COLO668 (cell line): ENCODE results near the gene EPS8L3.

Experiments used
- DNase-seq: peaks from one replicate; lab custom pipeline; 2025; ENCODE audit not compliant: unreplicated experiment; lab: John Stamatoyannopoulos, UW

EPS8L3 gene

DNA sequence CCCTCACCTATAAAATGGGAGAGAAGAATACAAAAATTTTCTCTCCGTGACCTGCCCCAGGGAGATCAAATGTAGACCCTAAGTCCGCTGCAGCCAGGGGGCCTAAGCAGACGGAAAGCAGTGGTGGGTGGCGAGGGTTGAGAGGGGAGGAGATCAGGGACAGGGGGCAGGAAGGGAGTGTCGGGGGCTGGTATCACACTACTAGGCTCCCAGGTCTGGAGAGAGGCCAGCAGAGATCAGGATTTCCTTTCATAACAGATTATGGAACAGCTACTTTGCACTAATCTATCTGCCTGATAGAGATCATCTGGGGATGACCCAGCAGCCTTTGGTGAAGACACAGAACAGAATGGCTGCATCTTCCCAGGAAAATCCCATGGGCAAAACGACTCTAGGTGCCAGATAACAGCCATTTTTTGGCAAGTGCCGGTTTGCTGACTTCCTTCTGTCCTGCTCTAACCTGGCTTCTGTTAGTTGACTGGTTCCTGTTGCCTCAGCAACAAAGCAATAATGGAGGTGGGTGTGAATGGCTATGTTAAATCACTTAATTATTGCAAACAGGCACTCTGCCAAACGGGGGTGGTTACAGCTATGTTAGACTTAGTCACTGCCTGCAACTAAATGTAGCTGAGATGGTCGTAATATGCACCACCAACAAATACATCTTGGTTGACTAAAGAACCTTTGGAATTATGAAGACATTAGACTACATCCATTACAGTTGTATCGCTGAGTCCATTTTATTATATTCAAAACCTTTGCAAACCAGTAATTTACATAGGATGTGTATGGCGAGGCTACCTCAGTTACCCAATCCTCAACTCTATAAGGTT lies 30.0 kb upstream of the EPS8L3 start:
- DNase-seq, result peak; percentile 52

DNA sequence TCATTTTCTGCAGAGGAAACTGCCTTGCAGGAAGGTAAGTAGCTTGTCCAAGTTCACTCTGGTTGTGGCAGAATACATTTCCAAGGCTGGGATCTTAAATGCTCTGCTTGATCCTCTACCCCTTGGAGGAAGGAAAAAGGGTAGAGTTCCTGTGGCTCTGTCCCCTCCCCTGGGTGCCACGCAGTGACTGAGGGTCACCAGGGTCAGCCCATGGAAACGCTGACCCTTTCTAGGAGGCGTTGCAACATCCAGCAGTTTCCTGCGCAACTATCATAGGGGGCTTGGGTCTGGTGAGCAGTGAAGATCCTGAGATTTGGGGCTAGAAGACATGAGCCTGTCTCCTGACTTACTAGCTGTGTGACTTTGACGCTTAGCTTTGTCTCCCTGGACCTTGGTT lies 29.4 kb upstream of the EPS8L3 start:
- no peak for DNase-seq

DNA sequence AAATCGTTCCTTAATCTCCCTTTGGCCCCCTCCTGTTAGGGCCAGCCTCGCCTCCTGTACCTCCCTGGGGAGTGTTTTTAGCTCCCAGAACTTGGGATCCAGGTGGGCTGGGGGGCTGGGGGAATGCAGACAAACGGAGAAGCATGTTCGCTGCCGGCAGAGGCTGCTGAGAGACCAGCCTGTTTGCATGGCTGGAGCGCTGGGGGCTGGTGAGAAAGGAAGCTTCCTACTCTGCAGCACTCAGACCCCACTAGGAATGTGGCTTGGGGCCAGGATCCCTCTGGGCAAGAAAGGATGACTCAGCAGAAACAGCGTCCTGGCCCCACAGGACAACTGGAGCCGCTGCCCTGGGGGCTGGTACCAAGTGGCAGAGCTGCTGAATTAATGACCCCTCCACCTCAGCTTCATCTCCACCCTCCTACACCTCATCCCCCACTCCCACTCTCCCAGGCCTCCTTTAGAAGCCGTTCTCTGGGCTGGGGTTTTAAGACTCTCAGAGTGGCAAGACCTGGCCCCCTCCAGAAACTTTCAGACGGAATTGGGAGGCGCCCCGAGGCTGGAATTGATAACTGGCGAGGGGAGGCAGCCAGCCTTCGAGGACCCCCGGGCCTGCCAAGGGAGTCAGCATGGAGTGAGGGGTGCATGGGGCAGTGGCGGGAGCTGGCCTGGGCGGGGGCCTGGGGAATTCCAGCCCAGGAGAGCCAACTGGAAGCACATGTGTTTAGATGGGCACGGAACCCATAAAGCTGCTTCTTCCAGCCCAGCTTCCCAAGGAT lies 28.5 kb upstream of the EPS8L3 start:
- DNase-seq, result peak; percentile 30

DNA sequence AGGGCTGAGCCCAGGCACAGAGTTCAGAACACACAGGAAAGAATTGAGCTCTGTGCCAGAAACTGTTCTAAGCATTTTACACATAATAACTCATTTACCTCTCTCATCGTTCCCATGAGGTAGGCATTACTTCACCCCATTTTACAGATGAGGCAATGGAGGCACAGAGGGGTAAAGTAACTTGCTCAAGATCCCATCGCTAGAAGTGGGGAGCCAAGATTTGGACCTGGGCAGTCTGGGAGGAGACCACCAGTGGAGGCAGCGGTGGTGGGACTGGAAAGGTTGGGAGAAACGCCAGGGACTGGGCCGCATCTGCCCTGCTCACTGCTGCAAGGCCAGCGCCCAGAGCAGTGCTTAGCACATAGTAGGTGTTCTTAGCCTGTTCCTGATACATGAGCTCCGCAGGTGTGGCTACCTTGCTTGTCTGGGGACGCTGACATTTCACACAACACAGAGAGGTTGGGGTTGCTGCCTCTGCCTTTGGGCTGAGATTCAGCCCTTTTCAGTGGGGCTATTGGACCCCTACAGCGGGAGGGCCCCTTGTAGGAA lies 27.8 kb upstream of the EPS8L3 start:
- no peak for DNase-seq

DNA sequence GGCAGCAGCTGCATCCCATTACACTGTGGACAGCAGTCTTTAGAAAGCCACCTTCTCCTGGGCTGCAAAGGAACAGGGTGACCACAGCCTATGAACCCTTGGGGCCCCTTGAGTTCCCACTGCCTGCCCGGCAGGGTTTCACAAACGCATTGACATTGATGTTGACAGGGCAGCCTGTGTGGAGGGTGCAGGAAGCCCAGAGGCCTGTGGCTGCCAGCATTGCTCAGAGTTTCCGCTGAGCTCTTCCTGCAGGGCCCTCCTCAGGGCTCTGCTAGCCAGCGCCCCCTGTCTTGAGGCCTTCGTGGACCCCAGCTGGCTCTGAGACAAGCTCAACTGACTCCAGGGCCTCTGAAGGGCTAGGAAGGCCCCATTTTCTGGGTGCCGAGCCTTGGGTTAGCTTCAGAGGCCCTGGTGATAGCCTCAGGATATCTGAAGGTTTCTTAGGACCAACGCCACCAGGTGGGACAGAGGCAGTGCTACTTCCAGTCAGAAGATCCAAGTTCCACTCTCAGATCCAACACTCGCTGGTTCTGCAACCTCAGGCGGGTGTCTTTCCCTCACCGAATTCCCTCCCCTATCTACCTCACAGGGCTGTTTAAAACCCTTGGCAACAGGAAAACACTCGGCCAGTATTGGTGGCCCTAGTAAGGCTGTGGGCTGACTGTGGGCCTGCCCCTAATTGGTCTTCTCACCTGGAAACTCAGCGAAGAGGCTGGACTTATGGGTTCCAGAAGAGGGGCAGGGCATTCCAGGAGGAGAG lies 27.2 kb upstream of the EPS8L3 start:
- DNase-seq, result no peak

DNA sequence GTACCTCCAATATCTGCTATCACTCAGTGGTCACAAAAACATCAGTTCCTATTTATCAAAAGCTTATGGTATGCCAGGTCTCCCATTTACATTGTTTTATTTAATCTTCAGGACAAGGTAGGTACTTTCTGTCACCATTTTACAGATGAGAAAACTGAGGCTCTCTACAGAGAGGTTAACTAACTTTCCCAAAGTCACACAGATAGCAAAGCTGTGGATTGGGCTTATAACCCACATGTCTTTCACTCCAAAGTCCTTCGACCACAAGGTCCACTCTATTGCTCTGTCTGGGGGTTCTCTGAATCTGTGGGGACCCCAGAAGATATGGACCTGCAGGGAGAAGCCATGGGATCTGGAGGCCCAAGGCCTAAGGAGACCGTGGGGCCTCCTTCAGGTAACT lies 26.6 kb upstream of the EPS8L3 start:
- no peak for DNase-seq

DNA sequence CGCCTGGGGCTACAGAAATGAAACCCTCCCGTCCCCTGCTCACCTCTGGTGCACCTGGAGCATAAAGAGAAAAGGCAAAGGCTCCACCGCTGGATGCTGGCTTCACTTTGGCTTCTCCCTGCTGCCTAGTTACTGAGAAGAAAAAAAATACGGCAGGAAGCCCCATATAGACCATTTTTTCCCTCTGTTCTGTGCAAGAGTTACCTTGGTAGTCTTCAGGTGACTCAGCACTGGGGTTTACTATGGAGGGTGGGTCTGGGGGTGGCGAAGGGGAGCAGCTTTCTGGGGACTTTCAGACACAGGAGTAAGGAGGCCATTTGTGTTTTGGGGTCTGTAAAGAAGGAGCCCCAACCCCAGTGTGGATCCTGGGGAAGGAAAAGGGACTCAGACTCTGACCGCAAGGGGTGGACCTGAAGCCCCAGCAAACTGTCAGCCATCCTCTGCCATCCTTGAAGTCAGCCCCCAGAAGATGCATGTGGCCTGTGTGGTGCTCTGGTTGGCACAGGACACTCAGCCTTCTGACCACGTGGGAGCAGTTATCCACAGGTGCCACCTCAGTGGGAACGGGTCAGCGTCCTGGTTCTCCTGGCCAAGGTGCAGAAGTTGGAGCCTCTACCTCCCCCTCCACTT lies 25.9 kb upstream of the EPS8L3 start:
- no peak for DNase-seq

DNA sequence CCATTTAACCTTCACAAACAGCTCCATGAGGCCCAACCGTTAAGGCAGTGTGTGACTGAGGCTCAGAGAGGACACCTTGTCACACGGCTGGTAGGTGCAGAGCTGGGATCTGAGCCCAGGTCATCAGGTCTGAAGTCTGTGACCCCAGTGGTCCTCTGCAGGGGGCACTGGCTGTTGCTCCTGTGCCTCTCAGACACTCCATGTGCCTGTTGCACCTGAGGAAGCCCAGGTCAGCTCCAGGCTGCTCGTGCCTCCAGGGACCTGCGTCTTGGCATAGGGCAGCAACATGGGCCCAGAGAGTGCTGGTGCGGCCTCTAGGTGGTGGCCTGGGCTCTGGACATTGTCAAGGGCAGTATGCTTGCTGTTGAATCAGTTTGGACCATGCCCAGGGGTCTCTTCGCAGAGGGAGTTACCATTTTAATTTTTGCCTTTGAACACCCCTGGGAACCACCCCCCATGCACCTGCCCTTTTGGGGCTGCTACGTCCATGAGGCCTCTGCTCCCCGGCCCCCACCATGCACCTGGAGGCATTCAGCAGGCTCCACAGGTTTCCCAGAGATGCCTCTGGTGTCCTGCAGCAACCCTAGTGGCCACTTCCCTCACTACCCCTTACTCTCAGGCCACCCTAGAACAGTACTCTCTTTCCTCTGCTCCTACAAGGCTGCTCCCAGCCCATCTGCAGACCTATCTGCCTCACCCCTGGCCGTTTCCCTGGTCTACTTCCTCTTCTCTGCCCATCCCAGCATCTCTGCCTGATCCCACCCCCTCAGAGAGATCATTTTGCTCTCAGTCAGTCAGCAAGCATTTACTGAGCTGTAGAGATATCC lies 25.2 kb upstream of the EPS8L3 start:
- peak; percentile 17 for DNase-seq

DNA sequence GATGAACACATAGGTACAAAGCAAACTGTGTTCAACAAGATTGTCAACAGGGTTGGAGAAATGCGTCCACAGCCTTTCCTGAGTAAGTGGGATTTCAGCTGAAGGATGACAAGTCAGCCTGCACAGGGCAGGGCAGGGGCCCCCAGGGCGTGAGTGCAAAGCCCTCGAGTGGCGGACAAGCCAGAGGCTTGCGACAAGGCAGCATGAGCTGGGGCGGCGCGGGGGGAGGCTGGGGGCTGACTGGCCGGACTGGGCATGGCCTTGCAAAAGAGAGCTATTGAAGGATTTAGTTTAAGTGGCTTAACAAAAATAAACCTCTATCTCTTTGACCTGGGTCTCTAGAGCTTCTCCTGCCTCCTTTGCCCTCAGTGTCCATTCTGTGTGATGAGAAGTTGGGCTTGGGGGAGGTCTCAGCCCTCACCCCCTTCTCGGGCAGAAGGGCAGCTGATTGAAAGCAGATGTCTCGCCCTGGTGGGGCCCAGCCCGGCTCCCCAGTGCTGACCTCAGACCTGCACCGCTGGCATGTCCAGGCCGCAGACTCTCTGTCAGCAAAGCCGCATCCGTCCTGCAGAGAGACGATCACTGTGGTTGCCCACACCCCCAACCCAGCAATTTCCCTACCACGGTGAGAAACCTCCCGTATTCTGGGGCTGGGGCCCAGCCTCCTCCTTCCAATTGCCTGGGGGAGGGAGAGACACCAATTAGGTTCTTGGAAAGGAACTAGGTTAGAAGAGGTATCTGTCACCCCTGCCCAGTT lies 24.3 kb upstream of the EPS8L3 start:
- no peak for DNase-seq

DNA sequence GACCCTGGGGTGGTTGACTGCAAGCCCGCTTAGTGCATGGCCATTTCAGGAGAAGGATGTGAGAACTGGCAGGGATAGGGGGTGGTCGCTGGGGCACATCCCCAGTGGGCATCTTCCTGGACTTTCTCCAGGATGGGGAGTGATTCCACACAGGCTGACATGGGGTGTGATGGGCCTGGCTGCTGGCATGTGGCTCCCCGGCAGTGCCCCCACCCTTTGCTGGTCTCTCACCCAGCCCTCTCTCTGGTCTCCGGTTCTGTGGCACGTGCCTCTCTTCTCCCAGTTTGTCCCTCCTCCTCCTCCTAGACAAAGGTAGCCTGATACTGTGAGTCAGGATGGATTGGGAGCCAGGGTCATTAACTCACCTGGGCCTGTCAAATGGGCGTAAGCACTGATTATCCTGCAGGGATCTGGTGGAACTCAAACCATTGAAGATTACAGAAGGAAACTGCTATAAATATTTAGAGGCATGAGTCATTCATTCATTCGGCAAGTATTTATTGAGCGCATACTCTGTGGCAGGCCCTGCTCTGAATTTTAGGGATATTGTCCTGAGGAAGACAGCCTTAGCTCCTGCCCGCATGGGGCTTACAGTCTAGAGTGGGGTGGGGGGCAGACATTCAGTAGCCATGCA lies 23.6 kb upstream of the EPS8L3 start:
- DNase-seq, result no peak

DNA sequence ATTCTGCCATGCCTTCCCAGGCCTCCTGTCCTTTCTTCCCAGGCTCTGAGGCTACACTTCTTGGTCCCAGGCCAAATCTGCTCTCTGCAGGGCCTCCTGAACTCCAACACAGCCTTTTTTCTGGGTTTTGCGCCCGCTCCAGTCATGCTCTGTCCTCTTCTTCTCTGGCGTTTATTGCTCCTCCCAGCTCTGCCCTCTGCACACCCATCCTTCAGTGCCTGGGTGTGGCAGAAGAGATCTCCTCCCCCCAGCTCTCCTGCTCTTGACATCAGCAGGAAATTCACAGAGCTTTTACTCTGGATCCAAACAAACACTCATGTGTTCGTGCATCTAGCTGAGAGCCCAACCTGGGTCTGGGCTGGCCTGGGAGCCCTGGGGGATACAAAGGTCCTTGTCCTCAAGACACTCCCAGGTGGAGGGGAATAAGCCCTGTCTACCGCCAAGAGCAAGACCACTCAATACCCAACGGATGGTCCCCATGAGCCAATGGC lies 22.9 kb upstream of the EPS8L3 start:
- no peak for DNase-seq

DNA sequence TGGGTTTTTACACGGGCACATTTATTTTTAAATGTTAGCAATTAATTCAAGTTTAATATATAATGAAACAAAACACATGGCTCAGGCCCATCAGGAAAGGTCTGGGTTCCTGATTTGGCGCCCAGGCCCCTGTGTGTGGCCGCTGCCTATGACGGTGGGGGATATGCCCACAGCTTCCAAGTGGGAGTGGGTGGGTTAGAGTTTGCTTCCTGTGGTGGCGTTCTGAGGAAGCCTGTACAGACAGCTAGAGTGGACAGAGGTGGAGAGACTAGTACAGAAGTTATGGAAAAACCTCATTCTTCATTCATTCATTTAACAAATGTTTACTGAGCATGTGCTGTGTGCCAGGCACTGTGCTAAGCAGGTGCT lies 22.4 kb upstream of the EPS8L3 start:
- no peak for DNase-seq

DNA sequence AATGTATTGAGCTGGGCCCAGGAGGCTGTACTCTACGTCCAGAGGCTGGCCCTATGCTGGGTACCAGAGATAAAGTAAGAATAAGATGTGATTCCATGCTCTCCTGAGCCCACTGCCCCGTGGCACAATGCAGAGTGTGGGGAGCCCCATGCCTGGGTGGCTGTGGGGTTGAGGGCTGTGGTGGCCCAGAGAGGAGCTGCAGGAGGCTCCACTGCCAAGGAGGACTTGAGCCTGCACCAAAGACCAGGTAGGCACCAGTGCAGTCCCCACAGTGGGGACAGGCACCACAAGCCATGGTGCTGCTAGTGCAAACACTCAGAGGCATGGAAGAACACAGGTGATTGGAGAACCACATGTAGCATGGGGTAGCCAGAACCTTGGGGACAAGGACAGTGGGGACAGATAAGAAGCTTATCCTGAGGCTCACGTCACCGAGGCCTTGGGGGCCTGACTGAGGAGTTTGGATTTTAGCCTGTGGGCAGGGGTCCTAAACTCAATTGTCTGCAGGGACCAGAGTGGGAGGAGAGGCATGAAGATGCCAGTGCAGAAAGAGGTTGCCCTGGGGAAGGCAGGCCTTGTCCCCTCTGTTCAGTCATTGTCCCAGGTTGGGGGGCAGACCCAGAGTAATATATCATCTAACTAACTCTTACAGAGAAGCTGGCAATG lies 21.9 kb upstream of the EPS8L3 start:
- no peak for DNase-seq

DNA sequence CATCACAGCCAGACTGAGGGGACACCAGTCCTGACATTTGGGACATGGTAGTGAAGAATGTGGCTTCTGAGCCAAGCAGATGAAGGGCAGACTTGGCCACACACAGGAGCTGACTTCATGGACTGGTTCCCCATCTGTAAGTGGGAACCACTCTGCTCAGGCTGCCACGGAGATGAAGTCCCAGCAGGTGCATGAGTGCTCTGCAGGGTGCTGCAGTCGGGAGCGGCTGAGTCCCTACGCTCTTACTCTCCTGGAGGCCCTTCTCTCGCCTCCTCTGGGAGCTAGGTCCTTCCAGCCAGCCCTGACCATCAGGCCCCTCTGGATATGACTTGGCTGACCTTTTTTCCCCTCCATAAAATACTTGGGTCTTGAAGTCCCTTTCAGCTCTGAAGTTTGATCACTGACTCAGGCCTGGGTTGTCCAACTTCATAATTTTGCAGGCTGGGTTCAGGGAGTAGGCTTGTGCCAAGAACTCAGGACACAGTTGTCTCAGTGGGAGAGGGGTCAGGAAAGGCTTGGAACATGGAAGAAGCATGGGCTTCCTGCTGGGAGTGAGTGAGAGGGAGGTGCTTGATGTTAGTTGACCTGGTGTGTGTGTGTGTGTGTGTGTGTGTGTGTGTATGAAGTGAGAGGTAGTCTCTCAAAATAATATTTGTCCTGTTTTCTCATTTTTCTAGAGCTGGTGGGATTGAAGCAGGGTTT lies 21.0 kb upstream of the EPS8L3 start:
- DNase-seq, result no peak

DNA sequence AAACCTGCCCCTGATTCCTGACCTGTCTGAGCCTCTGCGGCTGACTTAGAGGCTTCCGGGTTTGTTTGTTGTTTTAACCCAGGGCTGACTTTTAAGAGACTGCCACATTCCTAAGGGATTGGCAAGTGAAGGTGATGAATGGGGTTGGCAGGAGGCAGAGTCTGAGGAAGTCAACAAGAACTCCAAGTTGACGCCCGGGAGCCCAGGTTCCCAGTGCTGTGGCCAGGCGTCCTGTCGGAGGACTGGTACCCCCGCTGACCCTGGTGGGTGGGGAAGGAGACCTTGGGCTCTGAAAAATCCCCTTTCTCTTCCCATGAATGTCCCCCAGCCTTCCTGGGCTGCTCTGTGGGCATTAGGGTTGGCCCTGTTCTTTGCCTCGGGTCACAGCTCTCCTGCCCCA lies 19.7 kb upstream of the EPS8L3 start:
- no peak for DNase-seq

DNA sequence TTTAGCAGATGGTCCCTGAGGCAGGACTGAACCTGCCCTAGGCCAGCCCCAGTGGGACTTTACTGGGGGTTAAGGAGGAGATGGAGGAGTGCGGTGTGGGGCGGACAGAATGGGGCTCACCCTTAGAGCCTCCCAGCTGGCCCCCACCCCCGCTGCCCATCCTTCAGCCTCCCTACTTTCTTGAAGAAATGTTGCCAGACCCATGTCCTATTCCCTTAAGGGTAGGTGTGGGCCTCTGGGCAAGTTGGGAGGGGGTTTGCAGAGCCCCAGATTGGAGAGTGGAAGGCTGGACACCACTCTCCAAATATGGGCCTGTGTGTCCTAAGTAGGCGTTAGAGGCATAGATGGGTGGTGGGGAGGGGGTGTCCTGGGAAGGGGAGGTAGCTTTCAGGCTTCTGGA lies 19.2 kb upstream of the EPS8L3 start:
- DNase-seq, result no peak

DNA sequence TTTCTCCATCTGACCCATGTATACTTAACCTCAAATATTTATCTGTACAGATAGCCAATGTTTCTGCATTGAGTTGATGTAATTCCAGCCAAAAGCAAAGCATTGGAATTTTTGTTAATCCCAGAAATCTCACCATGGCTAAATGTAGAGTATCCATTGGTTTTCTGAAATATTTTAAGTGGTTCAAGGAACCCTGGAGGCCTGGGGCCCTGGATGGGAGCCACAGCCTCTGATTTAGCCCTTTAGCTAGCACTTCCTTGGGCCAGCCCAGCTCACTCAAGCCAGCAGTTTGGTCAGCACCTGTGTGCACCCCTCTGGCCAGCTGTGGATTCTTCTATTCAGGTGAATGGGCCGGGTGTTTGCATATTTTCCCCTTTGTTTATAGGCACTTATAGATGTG lies 18.8 kb upstream of the EPS8L3 start:
- DNase-seq, result peak; percentile 44

DNA sequence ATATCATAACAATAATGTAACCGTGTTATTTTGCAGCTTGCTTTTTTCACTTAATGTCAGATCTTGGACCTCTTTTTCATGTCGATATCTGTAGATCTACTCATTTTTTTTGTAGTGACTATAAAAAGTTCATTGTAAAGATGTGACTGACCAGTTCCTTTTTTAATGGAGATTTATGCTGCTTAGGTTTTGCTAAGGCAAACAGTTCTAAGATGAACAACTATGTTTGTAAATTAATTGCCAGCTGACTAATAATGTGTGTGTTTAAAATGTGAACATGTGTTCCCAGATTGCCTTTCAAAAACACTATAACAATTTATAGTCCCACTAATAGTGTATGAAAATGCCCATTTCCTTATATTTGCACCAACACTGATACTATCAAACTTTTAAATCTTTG lies 18.1 kb upstream of the EPS8L3 start:
- no peak for DNase-seq
